Fibroblast of skin of abdomen (primary cell): ENCODE measurements around the gene BAK1.
"Not testable (repeated sequence)": the region's sequence is repeated elsewhere in the genome, so short reads cannot be mapped to it uniquely, and the experiment has no call there.

Experiments used
- DNase-seq: peaks from one replicate; pipeline ENCODE4 v3.0.0-alpha.2; 2013

Gene BAK1

GRCh38 chr6:33586108-33586640 lies 6.1 kb upstream of the BAK1 start:
- DNase-seq, result no peak

GRCh38 chr6:33585403-33586107 lies 5.5 kb upstream of the BAK1 start:
- DNase-seq, result peak; percentile 70

- DNase-seq, result no peak
These were observed 4.8 kb upstream of the BAK1 start for GRCh38 chr6:33584700-33585402.

DNA sequence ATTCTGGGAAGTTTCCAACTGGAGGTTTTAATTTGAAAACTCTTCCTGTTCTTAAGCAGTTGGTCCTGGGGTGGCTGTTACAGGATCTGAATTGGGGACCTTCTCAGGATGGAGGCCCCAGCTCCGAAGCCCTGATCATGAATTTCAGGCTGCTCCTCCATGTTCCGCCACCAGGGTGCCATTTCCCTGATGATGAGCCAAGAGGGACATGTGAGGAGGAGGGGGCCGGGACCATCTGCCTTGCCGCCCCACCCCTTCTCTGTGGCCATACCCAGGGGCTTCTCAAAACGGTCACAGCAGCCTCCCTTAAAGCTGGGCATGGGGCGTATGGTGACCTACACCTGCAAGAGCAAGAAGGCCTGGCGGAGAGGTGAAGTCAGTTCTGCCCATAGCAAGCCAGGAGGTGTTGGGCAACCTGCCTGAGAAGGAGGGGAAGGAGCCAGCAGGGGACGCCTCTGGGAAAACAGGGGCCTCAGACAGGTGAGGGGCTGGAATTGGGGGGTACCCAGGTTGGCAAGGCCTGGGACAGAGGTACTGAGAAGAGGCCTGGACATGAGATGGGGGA lies 3.6 kb upstream of the BAK1 start:
- no peak for DNase-seq

DNA sequence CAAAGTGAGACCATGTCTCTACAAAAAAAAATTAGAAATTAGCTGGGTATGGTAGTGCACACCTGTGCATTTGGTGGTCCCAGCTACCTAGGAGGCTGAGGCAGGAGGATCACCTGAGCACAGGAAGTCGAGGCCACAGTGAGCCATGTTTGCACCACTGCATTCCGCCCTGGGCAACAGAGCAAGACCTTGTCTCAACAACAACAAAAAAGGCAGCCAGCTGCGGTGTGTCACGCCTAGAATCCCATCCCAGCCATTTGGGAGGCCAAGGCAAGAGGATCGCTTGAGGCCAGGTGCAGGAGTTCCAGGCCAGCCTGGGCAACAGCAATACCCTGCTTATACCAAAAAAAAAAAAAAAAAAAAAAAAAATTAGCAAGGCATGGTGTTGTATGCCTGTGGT lies 1.1 kb upstream of the BAK1 start:
- DNase-seq, result no peak

DNA sequence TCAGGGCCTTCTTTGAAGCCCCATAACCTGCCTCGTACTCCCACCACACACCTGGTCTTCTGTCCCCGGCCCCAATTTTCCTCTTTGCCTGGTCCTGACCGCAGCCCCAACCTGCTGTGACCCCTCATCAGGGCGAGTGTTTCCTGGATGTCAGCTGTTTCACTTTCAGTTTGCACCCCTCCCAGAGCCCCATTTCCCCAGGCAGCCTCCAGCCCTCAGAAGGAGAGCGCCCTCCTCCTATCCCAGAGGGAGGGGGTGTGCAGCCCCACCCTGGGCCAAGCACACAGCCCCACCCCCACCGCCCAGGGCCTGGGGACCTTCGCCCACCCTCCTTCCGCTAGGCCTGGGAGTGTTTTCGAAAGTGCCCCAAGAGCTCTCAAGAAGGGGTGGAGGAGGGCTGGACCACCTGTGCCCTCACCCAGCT lies 1.5 kb downstream of the BAK1 start:
- DNase-seq, result no peak

DNA sequence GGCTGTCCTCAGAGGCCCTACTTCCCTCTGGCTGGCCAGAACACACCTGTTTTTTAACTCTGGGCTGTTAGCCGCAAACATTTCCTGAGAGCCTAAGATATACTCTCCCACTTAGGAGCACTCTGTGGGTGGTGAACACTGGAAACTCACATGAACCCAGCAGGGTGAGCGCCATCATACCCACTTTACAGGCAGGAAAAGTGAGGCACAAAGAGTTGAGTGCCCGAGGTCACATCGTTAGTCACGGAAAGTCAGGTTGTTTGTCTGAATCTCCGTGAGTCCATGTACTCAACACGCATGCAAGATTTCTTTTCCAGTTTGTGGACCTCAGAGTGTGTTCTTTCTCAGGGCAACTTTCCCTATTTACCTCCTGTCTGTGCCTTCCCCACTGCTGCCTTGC lies 1.9 kb downstream of the BAK1 start:
- DNase-seq, result no peak

DNA sequence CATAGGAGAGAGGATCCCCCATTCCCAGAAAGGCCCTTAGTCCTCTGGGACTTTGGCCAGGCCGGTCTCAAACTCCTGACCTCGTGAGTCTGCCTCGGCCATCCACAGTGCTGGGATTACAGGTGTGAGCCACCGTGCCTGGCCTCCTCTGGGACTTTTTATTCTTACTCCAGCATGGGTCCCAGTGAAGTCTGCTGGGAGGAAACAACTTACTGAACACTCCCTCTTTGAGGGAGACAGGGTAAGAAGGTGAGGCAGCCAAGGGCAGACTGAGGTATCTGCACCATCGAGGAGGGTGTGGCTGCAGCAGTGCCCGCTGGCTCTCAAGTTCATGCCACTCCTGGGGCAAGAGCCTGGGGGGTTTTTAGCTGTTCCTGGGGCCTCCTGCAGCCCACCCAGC lies 2.4 kb downstream of the BAK1 start:
- DNase-seq, result no peak

GRCh38 chr6:33577106-33577535 lies 3.0 kb downstream of the BAK1 start:
- no peak for DNase-seq

DNA sequence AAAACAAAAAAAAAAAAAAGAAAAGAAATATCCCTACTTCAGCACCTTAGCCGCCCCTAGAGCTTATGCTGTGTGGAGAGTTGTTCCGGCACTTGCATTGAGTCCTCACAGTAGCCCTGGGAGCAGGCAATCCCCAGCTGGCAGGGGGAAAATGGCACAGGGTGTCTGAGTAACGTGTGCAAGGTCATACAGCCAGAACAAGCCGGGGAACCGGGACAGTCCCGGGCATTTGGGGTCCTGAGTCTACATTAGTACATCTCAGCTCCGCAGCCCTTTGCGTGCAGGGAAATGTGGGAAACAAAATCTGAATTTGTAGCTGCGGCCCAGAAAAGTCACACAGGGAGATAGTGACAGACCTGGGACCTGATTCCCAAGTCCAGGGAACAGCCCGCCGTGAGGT lies 3.4 kb downstream of the BAK1 start:
- DNase-seq, result no peak

DNA sequence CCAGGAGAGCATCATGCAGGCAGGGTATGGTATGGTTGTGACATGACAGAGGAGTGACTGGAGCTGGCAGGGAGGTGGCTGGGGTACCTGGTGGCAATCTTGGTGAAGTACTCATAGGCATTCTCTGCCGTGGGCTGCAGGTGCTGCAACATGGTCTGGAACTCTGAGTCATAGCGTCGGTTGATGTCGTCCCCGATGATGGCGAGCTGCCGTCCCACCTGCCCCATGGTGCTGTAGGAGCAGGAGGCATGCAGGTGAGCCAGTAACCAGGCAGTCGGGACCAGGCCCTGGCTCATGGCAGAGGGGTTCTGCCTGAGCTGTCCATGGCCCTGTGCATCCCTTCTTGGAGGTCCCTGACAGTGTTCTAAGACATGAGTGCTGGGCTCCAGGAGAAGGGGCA lies 4.9 kb downstream of the BAK1 start:
- DNase-seq, result no peak

DNA sequence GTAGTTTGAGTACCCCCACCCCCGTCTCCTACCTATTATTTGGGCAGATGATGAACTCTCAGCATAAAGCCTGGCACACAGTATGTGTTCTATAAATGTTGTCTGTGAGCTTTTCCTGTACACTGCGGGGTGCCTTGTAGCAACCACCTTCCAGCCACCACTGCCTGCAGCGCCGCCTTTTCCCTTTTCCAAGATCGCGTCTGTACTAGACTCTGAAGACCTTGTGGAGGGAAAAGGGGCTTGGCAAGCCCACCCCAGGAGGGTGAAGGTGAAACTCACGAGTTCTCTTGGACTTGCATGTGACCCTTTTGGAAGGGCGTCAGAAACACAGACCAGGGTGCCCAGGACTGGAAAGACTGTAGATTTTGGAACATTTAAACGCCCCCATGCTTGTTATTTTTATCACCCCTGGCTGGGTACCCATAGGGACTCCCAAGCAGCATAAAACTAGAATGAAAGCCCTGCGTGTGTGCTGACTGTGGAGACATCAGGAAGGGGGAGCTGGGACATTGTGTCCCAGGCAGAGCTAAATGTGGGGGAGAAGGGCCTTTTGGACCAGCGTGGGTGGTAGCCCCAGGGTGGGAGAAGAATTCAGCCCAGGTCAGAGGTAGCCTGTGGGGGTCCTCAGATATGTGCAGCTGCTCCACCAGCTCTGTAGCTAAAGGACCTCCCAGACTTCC lies 8.3 kb downstream of the BAK1 start:
- DNase-seq, result no peak

DNA sequence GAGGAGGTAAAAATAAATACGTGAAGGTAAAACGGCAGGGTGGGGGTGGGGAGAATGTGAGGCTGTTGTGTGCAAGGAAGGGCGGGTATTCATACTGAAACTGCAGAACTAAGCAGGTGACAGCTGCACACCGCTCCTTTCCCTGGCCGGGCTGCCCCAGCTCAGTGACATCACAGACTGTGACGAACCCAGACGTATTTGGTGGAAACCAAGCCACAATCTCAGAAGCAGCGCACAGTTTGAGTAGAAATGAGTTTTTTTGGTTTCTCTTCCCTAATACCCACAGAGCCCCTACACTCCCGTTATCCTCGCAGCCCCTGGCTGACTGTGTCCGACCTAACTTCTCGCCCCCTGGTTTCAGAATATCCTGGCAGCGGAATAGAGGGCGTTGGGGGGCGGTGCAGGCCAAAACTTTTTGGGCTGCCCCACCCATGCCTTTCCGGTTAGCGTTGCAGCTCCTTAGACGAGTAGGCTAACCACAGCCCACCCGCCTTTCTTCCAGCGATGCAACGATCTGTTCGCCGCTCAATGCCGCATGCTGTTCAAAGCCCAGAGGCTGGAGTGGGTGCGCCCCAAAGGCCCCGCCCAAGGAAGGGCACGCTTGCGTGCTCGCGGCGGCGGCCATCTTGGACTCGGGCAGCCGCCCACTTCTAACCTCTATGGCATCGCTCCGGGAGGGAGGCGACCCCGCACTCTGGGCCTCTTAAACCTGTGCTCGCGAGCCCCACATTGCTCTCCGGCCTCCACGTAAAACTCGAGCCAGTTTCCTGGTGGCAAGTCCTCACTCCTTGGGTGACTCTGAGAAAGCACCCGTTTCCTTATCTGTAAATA lies 9.1 kb downstream of the BAK1 start:
- peak; percentile 77 for DNase-seq

DNA sequence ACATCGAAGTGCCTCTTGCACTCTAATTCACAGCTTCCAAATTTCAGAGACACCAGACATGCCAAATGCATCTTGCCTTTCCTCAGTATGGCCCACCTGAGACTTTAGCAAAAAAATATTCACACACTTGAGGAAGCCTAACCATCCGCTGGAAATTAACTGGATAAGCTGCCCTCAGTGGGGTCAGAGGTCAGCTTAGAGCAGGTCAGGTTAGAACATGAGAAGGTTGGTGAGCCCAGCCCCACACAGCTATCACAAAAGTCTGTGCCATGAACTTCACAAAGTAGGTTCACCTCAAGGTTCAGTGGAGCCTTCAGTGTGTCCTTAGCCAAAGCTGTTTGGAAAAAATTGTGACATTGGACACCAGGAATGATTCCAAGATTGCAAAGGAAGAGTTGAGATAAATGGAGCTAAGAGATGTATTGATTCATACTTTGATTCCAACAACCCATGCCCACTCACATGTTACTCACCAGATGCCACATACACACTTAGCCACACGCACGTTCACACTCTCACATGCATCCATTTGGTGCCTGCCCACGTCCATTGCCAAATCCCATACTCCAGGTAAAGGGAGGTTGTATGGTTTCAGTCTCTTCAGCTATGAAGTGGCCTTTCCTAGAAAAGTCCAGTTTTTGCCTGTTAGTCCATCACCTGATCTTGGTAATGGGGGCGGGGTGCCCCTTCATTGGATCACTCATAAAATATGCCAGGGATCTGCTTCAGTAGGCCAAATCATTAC lies 11.1 kb downstream of the BAK1 start:
- DNase-seq, result no peak

DNA sequence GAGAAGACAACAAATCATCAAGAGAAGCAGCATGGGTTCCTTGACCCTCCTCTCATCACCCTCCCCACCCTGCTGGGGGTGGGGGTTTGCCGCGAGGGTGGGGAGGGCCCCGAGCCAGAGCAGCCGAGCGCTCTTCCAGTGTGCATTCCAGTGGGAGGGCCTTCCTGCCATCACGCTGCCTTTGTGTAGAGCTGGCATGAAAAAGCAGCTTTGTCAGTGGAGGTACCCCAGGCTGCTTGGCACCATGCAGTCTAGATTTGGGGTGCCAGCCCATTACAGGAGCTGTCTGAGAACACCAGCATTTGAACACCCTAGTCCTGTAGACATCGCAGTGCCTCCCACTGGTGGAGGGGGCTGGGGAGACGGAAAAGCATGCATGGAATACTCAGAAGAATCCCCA lies 12.2 kb downstream of the BAK1 start:
- DNase-seq, result peak; percentile 14

DNA sequence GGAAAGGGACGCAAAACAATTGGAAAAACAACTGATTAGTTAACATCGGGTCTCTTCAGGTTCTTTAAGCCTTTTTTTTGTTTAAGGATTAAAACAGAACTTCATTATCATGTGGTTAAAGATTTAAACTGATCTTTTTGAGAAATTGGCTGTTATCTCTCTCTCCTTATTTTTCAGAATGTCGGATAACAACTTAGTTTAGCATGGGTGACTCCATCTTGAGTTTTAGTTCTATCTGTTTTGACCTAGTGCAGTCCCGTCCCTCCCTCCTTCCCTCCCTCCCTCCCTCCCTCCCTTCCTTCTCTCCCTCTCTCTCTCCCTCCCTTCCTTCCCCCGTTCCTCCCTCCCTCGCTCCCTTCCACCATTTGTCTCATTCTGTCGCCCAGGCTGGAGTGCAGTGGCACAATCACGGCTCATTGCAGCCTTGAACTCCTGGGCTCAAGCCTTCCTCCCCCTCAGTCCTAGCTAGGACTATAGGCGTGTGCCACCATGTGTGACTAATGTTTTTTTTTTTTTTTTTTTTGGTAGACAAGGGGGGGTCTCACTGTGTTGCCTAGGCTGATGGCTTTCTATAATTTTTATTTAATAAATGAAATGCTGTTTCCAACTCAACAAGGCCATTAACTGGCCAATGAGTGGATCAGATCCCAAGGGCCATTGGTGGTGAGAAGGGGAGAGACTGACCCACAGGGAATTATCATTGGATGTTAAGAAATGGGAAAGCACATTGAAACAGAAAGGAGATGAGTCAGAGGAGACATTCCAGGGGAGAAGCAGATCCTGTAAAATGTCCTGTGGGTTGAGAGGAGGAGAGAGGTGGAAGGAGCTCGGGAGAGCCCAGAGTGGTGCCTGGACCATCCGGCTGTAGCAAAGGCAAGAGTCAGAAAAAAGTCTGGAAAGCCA lies 13.6 kb downstream of the BAK1 start:
- no peak for DNase-seq

GRCh38 chr6:33558801-33559200 lies 21.3 kb downstream of the BAK1 start:
- no peak for DNase-seq

GRCh38 chr6:33557376-33557775 lies 22.7 kb downstream of the BAK1 start:
- no peak for DNase-seq

- DNase-seq, result not testable (repeated sequence)
These were observed 27.2 kb downstream of the BAK1 start for GRCh38 chr6:33552883-33553282.

DNA sequence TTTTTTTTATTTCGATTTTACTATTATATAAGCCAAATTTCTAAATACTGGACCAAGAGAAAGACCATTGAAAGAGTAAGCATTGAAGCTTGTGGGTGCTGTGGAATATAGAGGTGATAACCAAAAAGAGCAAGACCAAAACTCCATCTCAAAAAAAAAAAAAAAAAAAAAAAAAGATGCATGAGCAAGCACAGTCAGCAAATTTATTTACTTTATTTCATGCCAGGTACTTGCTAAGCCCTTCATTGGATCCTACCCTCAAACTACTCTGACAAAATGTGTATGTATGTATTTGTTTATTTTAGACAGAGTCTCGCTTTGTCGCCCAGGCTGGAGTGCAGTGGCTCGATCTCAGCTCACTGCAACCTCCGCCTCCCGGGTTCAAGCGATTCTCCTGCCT lies 27.8 kb downstream of the BAK1 start:
- DNase-seq, result no peak
